ENCODE measurements around the gene OLIG1. TPM values are rescaled to one million over a fixed set of nuclear protein-coding genes. Genes with fewer than 3 reads are reported as not detected.

Gene OLIG1
- total RNA-seq, 1 donor: not detected

DNA sequence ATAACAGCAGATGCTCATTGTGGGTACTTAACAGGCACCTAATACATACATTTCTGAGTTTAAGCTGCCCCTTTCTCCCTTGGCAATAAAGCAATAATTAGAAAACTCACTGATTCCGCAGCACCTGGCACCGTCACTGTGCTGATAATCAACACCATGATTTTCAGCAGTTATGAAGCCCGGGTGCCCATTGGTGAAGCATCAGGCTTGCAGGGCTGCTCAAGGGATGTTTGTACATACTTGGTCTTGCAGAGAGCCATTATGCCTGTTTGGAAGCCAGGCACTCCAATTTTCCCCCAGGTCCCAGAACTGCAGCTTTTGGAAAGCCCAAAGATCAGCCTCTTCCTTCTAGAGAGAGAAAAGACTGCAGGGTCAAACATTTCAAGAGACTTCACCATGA lies 44.3 kb downstream of the OLIG1 start:
- no peaks in the 10 kb centered on the region for H3K79me2 ChIP-seq (ENCODE audit: insufficient read depth, low read length)
- H2AFZ ChIP-seq (ENCODE audit: low read length): no peak overlapping the region
- no peak for DNase-seq (ENCODE audit: insufficient read length, low spot score, missing footprints)
- H3K27me3 ChIP-seq (ENCODE audit: insufficient read depth, low read length): peaks cover 88% of the 10 kb centered on the region
- H3K4me2 ChIP-seq (ENCODE audit: insufficient read depth, low read length): no peak overlapping the region
- TF ChIP-seq, protein P1, sequence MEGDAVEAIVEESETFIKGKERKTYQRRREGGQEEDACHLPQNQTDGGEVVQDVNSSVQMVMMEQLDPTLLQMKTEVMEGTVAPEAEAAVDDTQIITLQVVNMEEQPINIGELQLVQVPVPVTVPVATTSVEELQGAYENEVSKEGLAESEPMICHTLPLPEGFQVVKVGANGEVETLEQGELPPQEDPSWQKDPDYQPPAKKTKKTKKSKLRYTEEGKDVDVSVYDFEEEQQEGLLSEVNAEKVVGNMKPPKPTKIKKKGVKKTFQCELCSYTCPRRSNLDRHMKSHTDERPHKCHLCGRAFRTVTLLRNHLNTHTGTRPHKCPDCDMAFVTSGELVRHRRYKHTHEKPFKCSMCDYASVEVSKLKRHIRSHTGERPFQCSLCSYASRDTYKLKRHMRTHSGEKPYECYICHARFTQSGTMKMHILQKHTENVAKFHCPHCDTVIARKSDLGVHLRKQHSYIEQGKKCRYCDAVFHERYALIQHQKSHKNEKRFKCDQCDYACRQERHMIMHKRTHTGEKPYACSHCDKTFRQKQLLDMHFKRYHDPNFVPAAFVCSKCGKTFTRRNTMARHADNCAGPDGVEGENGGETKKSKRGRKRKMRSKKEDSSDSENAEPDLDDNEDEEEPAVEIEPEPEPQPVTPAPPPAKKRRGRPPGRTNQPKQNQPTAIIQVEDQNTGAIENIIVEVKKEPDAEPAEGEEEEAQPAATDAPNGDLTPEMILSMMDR (IDR thresholded peaks at IDR 0.05; ENCODE audit: extremely low read depth, low read depth, low read length): no peak
- no peaks in the 10 kb centered on the region for H3K36me3 ChIP-seq (ENCODE audit: insufficient read depth, low read length)
- no peak overlapping the region for H3K27ac ChIP-seq (ENCODE audit: low read depth, low read length)
- no peaks in the 10 kb centered on the region for H4K20me1 ChIP-seq (ENCODE audit: insufficient read depth, low read length)
- H3K4me3 ChIP-seq (ENCODE audit: insufficient read depth, low read length): no peak overlapping the region
- H3K9me3 ChIP-seq (ENCODE audit: low read depth, low read length): no peaks in the 10 kb centered on the region
- no peaks in the 10 kb centered on the region for H3K4me1 ChIP-seq (ENCODE audit: insufficient read depth, low read length)

DNA sequence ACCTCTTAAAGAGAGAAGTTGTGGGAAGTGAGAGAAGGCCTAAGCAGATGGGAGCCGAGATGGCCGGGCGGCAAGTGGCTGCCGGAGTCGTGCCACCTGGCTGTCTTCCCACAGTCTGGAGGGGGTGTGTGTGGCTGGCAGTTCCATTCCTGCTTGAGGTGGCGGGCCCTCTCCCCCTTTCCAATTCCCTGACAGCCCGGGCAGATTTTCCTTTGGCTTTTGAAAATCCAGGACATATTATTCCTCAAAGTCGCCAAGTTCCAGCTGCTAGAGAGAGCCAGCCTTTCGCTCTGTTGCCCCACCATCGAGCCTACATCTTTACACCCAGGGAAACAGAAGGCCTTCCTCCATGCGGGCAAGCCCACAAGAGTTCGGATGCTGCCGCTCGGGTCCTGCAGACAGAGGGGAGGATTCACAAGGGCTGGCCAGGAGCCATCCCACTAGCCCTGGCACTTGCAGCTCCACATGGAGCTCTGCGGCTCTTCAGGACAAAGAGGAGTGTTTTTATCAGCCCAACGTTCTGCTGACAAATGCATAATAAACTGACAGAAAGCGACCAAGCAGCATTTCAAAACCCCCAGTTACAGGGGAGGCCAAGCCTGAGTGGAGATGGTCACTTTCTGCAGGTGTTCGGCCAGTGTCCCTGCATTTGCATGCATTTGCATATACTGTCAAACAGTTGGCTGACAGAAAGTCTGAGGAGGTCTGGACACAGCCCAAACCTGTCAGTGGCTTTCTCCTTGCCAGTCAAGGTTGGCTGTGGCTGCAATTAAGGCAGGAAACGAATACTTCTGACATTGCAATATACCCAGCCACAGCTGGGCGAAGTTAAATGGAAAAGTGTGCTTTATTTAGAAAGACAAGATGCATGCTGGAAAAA lies 45.9 kb downstream of the OLIG1 start:
- H3K79me2 ChIP-seq (ENCODE audit: insufficient read depth, low read length): no peaks in the 10 kb centered on the region
- TF ChIP-seq, protein P1 (IDR thresholded peaks at IDR 0.05; ENCODE audit: extremely low read depth, low read depth, low read length): no peak
- H3K4me3 ChIP-seq (ENCODE audit: insufficient read depth, low read length): no peak overlapping the region
- no peaks in the 10 kb centered on the region for H3K4me1 ChIP-seq (ENCODE audit: insufficient read depth, low read length)
- no peak overlapping the region for H2AFZ ChIP-seq (ENCODE audit: low read length)
- no peak for DNase-seq (ENCODE audit: insufficient read length, low spot score, missing footprints)
- no peaks in the 10 kb centered on the region for H4K20me1 ChIP-seq (ENCODE audit: insufficient read depth, low read length)
- H3K36me3 ChIP-seq (ENCODE audit: insufficient read depth, low read length): no peaks in the 10 kb centered on the region
- no peak overlapping the region for H3K27ac ChIP-seq (ENCODE audit: low read depth, low read length)
- H3K27me3 ChIP-seq (ENCODE audit: insufficient read depth, low read length): peaks cover 85% of the 10 kb centered on the region
- no peak overlapping the region for H3K4me2 ChIP-seq (ENCODE audit: insufficient read depth, low read length)
- H3K9me3 ChIP-seq (ENCODE audit: low read depth, low read length): no peaks in the 10 kb centered on the region

DNA sequence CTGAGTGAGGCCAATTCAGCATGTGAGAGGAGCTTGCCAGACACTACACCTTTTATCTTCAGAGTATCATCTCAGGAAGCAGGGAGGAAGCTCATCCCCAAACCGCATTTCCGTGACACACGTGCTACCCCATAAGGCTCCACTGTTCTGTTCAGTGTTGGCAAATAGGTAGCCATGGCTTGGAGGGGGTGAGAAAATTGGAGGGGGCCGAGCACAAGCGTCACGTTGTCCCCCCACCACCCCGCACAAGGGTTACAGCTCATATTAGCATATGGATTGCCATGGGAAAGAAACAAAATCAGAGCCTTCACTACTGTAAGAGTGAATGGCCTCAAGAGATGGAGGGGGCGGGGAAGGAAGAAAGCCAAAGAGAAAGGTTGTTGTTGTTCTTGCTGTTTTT lies 46.7 kb downstream of the OLIG1 start:
- TF ChIP-seq, protein P1 (IDR thresholded peaks at IDR 0.05; ENCODE audit: extremely low read depth, low read depth, low read length): no peak
- Histone ChIP-seq H3K27me3 (ENCODE audit: insufficient read depth, low read length) (peaks cover 79% of the 10 kb centered on the region), H3K36me3 (ENCODE audit: insufficient read depth, low read length) (no peaks in the 10 kb centered on the region), H3K4me2 (ENCODE audit: insufficient read depth, low read length) (no peak overlapping the region), H2AFZ (ENCODE audit: low read length) (no peak overlapping the region), H3K4me1 (ENCODE audit: insufficient read depth, low read length) (no peaks in the 10 kb centered on the region), H3K9me3 (ENCODE audit: low read depth, low read length) (no peaks in the 10 kb centered on the region), H3K4me3 (ENCODE audit: insufficient read depth, low read length) (no peak overlapping the region), H4K20me1 (ENCODE audit: insufficient read depth, low read length) (no peaks in the 10 kb centered on the region), H3K27ac (ENCODE audit: low read depth, low read length) (no peak overlapping the region), H3K79me2 (ENCODE audit: insufficient read depth, low read length) (no peaks in the 10 kb centered on the region)
- DNase-seq (ENCODE audit: insufficient read length, low spot score, missing footprints): no peak

DNA sequence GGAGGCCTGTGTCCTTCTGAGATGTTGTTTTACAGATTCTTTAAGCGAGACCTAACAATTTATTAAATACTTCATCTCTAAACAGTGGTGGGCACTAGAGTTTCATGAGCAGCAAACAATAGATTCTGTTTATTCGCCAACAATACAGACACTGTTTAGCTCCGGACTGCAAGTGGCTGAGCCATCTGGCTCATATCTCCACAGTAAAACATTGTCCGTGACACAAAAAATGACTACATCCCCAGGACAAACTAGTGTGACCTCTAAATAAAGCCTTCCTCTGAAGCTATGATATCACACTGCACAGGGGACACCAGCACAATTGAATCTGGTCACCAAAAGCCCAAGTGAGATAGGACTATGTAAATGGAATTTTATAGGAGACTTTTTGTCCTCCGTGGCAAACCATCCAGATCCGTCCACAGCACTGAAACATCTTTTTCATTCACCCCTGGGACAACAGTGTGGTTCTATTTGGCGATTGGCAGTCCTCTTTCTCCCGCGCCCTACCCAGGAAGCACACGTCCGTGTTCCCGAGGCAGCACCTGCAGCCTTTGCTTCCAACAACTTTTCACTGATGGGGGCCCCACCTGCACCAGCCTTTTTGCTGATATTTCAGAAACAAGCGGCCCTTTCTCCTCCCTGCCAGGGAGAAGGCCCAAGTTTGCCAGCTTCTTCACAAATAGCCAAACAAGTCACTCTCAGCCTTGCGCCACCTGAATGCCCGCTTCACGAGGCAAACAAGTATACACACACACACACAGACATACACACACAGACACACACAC lies 47.4 kb downstream of the OLIG1 start:
- H3K4me3 ChIP-seq (ENCODE audit: insufficient read depth, low read length): no peak overlapping the region
- H3K27ac ChIP-seq (ENCODE audit: low read depth, low read length): no peak overlapping the region
- H3K27me3 ChIP-seq (ENCODE audit: insufficient read depth, low read length): peaks cover 73% of the 10 kb centered on the region

More for the DNA sequence above, 47.4 kb downstream of the OLIG1 start:
- Histone ChIP-seq H3K79me2 (ENCODE audit: insufficient read depth, low read length) (no peaks in the 10 kb centered on the region), H3K4me2 (ENCODE audit: insufficient read depth, low read length) (no peak overlapping the region), H4K20me1 (ENCODE audit: insufficient read depth, low read length) (no peaks in the 10 kb centered on the region), H2AFZ (ENCODE audit: low read length) (no peak overlapping the region), H3K4me1 (ENCODE audit: insufficient read depth, low read length) (no peaks in the 10 kb centered on the region), H3K36me3 (ENCODE audit: insufficient read depth, low read length) (no peaks in the 10 kb centered on the region), H3K9me3 (ENCODE audit: low read depth, low read length) (no peaks in the 10 kb centered on the region)
- TF ChIP-seq, protein P1 (IDR thresholded peaks at IDR 0.05; ENCODE audit: extremely low read depth, low read depth, low read length): no peak
- no peak for DNase-seq (ENCODE audit: insufficient read length, low spot score, missing footprints)

Data from osteoblast (primary cell).